Caco-2 (cell line): Measurements from ENCODE around the gene PPIL4. TPM values are rescaled to one million over a fixed set of nuclear protein-coding genes. Genes with fewer than 3 reads are reported as not detected.

Source experiments
- BruUV-seq: library from RNA; stranded (reverse); fragments of 400-500 nt; replicated peaks from 2 replicates; lab custom pipeline; 2021; lab: Mats Ljungman, UMichigan
- CTCF ChIA-PET: fragments of 300-600 bp; sonication (Branson Sonifier 250); formaldehyde crosslinking; loops from one replicate; lab custom pipeline; 2022; ENCODE audit warnings: antibody characterized with exemption; lab: Charles Lee
- POLR2A ChIA-PET: fragments of 300-600 bp; sonication (Branson Sonifier 250); formaldehyde crosslinking; loops from one replicate; lab custom pipeline; 2022; ENCODE audit warnings: antibody characterized with exemption; lab: Charles Lee
- DNase-seq, 2 experiments: peaks; one replicate each; pipeline versions ENCODE4 v3.0.0 to v3.0.0-alpha.2; 2020 to 2022
- H3K27me3 ChIP-seq: replicated peaks from 2 replicates; pipeline ENCODE4 v1.6.0; 2011; ENCODE audit warnings: low read length; ENCODE audit not compliant: control insufficient read depth, insufficient read depth
- H3K36me3 ChIP-seq: 2 replicates; pipeline ENCODE4 v1.5.1; 2011; ENCODE audit warnings: low read length; ENCODE audit not compliant: control insufficient read depth, insufficient read depth
- H3K4me1 ChIP-seq: fragments of 250-450 bp; sonication (Bioruptor Pico); 2 replicates; pipeline ENCODE4 v1.5.1; 2020; ENCODE audit warnings: mild to moderate bottlenecking
- H3K4me3 ChIP-seq: 2 replicates; pipeline ENCODE4 v1.5.1; 2011; ENCODE audit warnings: low read depth, mild to moderate bottlenecking, control low read depth, low read length
- H3K9me3 ChIP-seq: fragments of 250-450 bp; sonication (Bioruptor Pico); 2 replicates; pipeline ENCODE4 v1.5.1; 2020; ENCODE audit warnings: mild to moderate bottlenecking, moderate library complexity
- H3K27ac Mint-ChIP-seq: one replicate; pipeline ENCODE4 v1.8.0; 2022; ENCODE audit warnings: mixed read lengths; ENCODE audit not compliant: unreplicated experiment
- H3K27me3 Mint-ChIP-seq: one replicate; pipeline ENCODE4 v1.8.0; 2022; ENCODE audit warnings: mixed read lengths; ENCODE audit not compliant: insufficient read depth, unreplicated experiment
- H3K36me3 Mint-ChIP-seq: one replicate; pipeline ENCODE4 v1.8.0; 2022; ENCODE audit warnings: mild to moderate bottlenecking, mixed read lengths; ENCODE audit not compliant: insufficient read depth, unreplicated experiment
- H3K4me1 Mint-ChIP-seq: one replicate; pipeline ENCODE4 v1.8.0; 2022; ENCODE audit warnings: low read depth, mixed read lengths; ENCODE audit not compliant: unreplicated experiment
- H3K4me3 Mint-ChIP-seq: one replicate; pipeline ENCODE4 v1.8.0; 2022; ENCODE audit warnings: mild to moderate bottlenecking, moderate library complexity, mixed read lengths; ENCODE audit not compliant: unreplicated experiment
- H3K9me3 Mint-ChIP-seq: one replicate; pipeline ENCODE4 v1.8.0; 2022; ENCODE audit warnings: mixed read lengths; ENCODE audit not compliant: unreplicated experiment
- intact Hi-C: fragments of 100-400 bp; cut with micrococcal nuclease; formaldehyde crosslinking; loops from one replicate; pipeline ENCODE4 v1.10.0; 2022; ENCODE audit not compliant: unreplicated experiment
- total RNA-seq: library from RNA; stranded (reverse); gene quantifications from 2 replicates; pipeline ENCODE4 v1.2.3, GENCODE V29; 2022
- TF ChIP-seq, protein P1 (sequence below), 2 experiments: fragments of 200-600 bp in 1 of 2; IDR thresholded peaks; 1 replicate in 1 of 2; 2 replicates in 1 of 2; pipeline versions ENCODE4 v1.5.1 to v1.8.0; 2011 to 2022; ENCODE audit warnings: antibody characterized with exemption in 1 of 2, control low read depth in 1 of 2, inconsistent platforms in 1 of 2, low read depth in 1 of 2, low read length in 1 of 2, mild to moderate bottlenecking in 1 of 2, moderate library complexity in 1 of 2; ENCODE audit not compliant: insufficient read depth in 1 of 2, severe bottlenecking in 1 of 2, unreplicated experiment in 1 of 2

The PPIL4 gene
- total RNA-seq, 1 experiment from 2014 or later: 28.4 TPM

DNA sequence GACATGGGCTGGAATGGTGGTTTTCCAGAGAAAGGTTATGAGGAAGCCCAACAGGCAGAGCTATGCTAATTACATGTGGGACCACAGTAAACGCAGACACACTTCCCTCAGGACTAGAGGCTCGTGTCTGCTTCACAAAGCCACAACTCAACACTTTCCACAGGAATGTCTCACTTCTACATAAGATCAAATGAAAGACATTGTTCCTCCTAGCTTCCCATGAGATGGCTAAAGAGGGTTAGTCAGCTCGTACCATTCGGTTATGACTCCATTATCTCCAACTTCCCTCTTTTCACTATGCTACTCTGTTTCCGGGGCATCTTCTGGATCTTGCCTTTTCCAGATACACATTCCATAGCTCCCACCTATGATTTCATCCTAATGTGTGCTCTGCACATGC is 31.9 kb downstream of the PPIL4 start:
- Histone ChIP-seq H3K36me3 (no peaks in the 10 kb centered on the region; the same call in 1 of the 2 replicates), H3K27me3 (no peaks in the 10 kb centered on the region), H3K4me1 (no peaks in the 10 kb centered on the region), H3K9me3 (no peaks in the 10 kb centered on the region), H3K4me3 (no peak overlapping the region)
- TF ChIP-seq, protein P1, sequence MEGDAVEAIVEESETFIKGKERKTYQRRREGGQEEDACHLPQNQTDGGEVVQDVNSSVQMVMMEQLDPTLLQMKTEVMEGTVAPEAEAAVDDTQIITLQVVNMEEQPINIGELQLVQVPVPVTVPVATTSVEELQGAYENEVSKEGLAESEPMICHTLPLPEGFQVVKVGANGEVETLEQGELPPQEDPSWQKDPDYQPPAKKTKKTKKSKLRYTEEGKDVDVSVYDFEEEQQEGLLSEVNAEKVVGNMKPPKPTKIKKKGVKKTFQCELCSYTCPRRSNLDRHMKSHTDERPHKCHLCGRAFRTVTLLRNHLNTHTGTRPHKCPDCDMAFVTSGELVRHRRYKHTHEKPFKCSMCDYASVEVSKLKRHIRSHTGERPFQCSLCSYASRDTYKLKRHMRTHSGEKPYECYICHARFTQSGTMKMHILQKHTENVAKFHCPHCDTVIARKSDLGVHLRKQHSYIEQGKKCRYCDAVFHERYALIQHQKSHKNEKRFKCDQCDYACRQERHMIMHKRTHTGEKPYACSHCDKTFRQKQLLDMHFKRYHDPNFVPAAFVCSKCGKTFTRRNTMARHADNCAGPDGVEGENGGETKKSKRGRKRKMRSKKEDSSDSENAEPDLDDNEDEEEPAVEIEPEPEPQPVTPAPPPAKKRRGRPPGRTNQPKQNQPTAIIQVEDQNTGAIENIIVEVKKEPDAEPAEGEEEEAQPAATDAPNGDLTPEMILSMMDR (IDR thresholded peaks at IDR 0.05; ENCODE audit: insufficient read depth in 1 of 2, low read depth in 1 of 2, low read length in 1 of 2, severe bottlenecking in 1 of 2, unreplicated experiment in 1 of 2): no peak
- BruUV-seq: no TSS peak
- ChIA-PET CTCF (no interaction called here), POLR2A (no interaction called here)
- Mint-ChIP-seq H3K36me3 (peaks cover 34% of the 10 kb centered on the region), H3K9me3 (no peaks in the 10 kb centered on the region), H3K4me1 (no peaks in the 10 kb centered on the region), H3K27ac (no peak overlapping the region), H3K27me3 (no peaks in the 10 kb centered on the region), H3K4me3 (no peak overlapping the region)
- no peak for DNase-seq
- intact Hi-C loops: no loop called here

DNA sequence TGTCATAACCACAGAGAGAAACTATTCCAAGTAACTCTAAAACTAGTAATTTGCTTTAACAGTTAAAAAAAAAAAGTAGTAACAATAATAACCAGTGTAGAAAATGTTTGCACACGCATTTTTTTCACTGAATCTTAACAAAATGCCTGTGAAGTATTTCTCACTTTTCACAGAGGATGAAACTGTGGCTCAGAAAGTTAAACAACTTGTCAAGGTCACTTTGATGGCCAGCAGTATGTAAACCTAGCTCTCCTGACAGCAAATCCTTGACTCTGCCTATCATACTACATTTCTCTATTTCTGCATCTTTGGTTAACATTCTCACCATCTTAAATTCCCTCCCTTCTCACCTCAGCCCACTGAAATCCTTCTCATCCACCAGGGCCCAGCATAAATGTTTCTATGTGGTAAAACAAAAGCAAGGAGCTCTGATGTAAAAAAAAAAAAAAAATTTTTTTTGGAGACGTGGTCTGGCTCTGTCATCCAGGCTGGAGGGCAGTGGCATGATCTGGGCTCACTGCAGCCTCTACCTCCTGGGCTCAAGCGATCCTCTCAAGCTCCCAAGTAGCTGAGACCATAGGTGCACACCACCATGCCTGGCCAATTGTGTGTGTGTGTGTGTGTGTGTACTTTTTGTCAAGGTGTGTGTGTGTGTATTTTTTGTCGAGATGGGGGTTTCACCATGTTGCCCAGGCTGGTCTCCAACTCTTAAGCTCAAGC is 34.9 kb downstream of the PPIL4 start:
- intact Hi-C loops: no loop called here
- Mint-ChIP-seq H3K4me3 (no peak overlapping the region), H3K9me3 (no peaks in the 10 kb centered on the region), H3K27me3 (no peaks in the 10 kb centered on the region), H3K4me1 (no peaks in the 10 kb centered on the region), H3K27ac (no peak overlapping the region), H3K36me3 (peaks cover 35% of the 10 kb centered on the region)
- no peak for DNase-seq
- POLR2A ChIA-PET: no interaction called here
- Histone ChIP-seq H3K9me3 (no peaks in the 10 kb centered on the region), H3K4me1 (no peaks in the 10 kb centered on the region), H3K27me3 (no peaks in the 10 kb centered on the region), H3K36me3 (no peaks in the 10 kb centered on the region; the same call in 1 of the 2 replicates), H3K4me3 (no peak overlapping the region)
- CTCF ChIA-PET: no interaction called here
- BruUV-seq: no TSS peak
- TF ChIP-seq, protein P1 (IDR thresholded peaks at IDR 0.05; ENCODE audit: insufficient read depth in 1 of 2, low read depth in 1 of 2, low read length in 1 of 2, severe bottlenecking in 1 of 2, unreplicated experiment in 1 of 2): no peak

DNA sequence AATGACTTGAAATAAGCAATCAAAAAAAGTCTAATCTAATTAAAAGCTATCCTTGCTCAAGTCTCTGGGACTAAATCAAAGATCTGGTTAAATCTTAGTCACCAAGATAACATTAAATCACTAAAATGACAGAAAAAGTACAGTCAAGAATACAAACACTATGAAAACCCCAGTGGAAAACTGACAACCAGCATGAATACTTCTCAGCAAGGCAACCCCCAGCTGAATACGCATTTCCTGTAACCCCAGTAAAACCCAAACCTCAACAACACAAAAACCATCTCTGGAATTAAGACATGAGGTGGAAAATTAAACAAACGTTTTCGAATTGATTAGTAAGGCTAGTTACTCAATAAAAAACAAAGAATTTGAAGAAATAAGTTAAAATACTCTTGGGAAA is 37.4 kb downstream of the PPIL4 start:
- Histone ChIP-seq H3K4me3 (no peak overlapping the region), H3K4me1 (no peaks in the 10 kb centered on the region), H3K9me3 (no peaks in the 10 kb centered on the region), H3K27me3 (no peaks in the 10 kb centered on the region), H3K36me3 (no peaks in the 10 kb centered on the region; the same call in 1 of the 2 replicates)
- Mint-ChIP-seq H3K27ac (no peak overlapping the region), H3K4me1 (no peaks in the 10 kb centered on the region), H3K4me3 (no peak overlapping the region), H3K36me3 (peaks cover 24% of the 10 kb centered on the region), H3K9me3 (no peaks in the 10 kb centered on the region), H3K27me3 (no peaks in the 10 kb centered on the region)
- intact Hi-C loops: no loop called here
- POLR2A ChIA-PET: no interaction called here
- TF ChIP-seq, protein P1 (IDR thresholded peaks at IDR 0.05; ENCODE audit: insufficient read depth in 1 of 2, low read depth in 1 of 2, low read length in 1 of 2, severe bottlenecking in 1 of 2, unreplicated experiment in 1 of 2): no peak
- CTCF ChIA-PET: no interaction called here
- no TSS peak for BruUV-seq
- no peak for DNase-seq
